HG02840 (cell line): ENCODE data around the gene TMEM59L.

Source experiments
- ATAC-seq: cut with Tn5 transposase; IDR thresholded peaks from one replicate; pipeline ENCODE4 v1.9.1; 2021; ENCODE audit warnings: mild to moderate bottlenecking, moderate library complexity, moderate number of reproducible peaks; ENCODE audit not compliant: unreplicated experiment, low FRiP score

TMEM59L gene

GRCh38 chr19:18670312-18670711, 57.6 kb downstream of the TMEM59L start:
- ATAC-seq = no peak
